ENCODE results near the gene RBM17. TPM values are rescaled to one million over a fixed set of nuclear protein-coding genes. Genes with fewer than 3 reads are reported as not detected.

RBM17 gene
- total and polyA plus RNA-seq, 9 donors: 56.2 to 94.4 (median 70.3) TPM

DNA sequence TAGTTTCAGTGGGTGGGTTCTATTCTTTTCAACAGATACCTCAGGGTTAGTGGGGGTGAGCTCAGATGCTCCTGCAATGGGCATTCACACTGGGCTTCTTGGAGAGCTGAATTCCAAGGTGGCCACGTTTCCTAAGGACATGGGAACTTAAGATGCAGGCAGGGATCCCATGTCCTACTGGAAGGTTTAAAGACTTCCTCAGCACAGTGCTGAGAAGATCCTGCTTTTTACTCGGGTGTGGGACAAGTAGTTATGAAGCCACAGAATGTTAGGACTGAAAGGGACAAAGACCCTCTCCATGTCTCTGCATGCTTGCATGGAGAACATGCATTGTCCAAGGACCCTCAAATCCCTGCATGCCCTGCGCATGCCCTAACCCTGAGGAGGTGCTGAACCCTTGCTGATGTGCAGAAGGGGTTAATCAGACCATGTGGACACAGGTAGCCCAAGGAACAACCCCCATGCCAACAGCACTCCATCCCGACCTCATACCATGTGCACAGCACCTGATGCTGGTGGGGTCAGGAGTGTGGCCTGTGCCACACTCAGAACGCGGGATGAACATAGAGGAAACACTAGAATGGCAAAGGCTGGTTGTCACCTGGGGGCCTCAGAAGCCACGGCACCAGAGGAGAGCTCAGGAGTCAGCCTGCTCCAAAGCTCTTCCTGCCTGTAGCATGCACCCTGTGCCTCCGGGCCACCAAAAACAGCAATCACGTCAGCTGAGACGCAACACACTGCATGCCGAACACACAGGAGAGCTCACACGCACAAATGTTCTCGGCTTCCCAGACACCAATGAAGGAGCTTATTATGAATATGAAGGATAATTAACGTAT, 41.8 kb upstream of the RBM17 start:
- TF ChIP-seq EP300 (IDR thresholded peaks at IDR 0.05) (no peak), POLR2A (IDR thresholded peaks at IDR 0.05) (no peak)
- TF ChIP-seq, protein P1, sequence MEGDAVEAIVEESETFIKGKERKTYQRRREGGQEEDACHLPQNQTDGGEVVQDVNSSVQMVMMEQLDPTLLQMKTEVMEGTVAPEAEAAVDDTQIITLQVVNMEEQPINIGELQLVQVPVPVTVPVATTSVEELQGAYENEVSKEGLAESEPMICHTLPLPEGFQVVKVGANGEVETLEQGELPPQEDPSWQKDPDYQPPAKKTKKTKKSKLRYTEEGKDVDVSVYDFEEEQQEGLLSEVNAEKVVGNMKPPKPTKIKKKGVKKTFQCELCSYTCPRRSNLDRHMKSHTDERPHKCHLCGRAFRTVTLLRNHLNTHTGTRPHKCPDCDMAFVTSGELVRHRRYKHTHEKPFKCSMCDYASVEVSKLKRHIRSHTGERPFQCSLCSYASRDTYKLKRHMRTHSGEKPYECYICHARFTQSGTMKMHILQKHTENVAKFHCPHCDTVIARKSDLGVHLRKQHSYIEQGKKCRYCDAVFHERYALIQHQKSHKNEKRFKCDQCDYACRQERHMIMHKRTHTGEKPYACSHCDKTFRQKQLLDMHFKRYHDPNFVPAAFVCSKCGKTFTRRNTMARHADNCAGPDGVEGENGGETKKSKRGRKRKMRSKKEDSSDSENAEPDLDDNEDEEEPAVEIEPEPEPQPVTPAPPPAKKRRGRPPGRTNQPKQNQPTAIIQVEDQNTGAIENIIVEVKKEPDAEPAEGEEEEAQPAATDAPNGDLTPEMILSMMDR (IDR thresholded peaks at IDR 0.05): no peak
- no peaks in the 10 kb centered on the region for H3K36me3 ChIP-seq
- DNase-seq: no peak
- no peak overlapping the region for H3K27ac ChIP-seq
- WGBS, 3 donors: 78 to 86% (median 80%) methylated on average over 14 of the region's 14 CpGs
- no peaks in the 10 kb centered on the region for H3K27me3 ChIP-seq
- H3K4me3 ChIP-seq: no peak overlapping the region
- intact Hi-C loops (cut with DNase I): no loop called here
- H3K9me3 ChIP-seq: no peaks in the 10 kb centered on the region
- H3K4me1 ChIP-seq (ENCODE audit: insufficient read depth): no peaks in the 10 kb centered on the region

DNA sequence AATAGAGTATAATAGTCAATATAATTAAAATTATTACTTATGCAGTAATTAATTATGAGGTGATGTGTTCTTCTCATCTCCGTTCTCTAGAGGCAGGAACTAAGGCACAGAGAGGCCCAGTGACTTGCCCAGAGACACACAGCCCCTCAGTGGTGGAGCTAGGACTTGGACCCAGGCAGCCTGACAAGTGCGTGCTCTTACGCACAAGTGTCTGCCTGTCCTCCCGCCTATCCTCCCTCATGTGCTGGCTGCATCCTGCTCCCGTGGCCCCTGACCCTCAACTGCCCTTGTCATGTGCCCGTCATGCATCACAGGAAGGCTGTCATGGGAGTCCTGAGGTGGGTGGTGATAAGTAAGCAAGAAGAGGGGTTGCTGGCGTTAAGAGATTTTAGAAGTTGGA, 41.0 kb upstream of the RBM17 start:
- intact Hi-C loops (cut with DNase I): no loop called here
- H3K9me3 ChIP-seq: no peaks in the 10 kb centered on the region
- no peak overlapping the region for H3K27ac ChIP-seq
- no peaks in the 10 kb centered on the region for H3K27me3 ChIP-seq
- H3K4me1 ChIP-seq (ENCODE audit: insufficient read depth): no peaks in the 10 kb centered on the region
- no peak for TF ChIP-seq EP300 (IDR thresholded peaks at IDR 0.05)
- TF ChIP-seq, protein P1 (IDR thresholded peaks at IDR 0.05): no peak
- no peak for TF ChIP-seq POLR2A (IDR thresholded peaks at IDR 0.05)
- no peak overlapping the region for H3K4me3 ChIP-seq
- DNase-seq: no peak
- no peaks in the 10 kb centered on the region for H3K36me3 ChIP-seq
- WGBS, 3 donors: 87 to 92% (median 89%) methylated on average over 7 of the region's 7 CpGs

DNA sequence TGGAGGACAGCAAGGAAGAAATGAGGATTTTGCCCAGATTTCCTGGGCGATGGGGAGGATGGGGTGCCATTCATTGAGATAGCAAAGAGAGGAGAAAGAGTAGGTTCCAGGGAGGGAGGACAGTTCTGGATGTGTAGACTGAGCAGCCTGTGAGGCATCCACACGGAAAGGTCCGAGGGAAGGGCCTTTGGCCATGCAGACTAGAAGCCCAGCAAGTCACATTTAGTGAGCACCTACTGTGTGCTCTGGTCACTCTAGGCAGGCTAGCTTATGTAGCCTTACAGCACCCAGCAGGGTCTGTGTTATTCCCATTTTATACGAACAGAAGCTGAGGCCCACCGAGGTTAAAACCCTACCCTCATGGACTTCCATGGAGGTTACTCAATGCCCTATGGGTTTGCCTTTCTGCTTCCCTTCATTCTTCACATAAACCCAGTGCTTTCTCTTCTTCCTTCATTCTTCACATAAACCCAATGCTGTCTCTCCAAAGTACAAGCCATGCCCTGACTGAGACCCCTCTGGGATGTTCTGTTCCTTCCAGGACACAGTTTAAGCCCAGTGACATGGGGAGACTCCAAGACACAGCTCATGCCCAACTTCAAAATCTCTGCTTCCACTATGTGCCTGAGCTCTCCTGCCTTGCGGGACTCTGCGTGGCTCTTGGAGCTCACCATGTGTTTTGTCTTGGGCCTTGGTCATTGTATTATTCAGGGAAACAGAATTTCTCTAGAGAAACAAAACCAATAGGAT, 40.4 kb upstream of the RBM17 start:
- WGBS, 3 donors: 91 to 95% (median 94%) methylated on average over 7 of the region's 7 CpGs
- H3K4me3 ChIP-seq: no peak overlapping the region
- no peaks in the 10 kb centered on the region for H3K4me1 ChIP-seq (ENCODE audit: insufficient read depth)
- H3K27ac ChIP-seq: no peak overlapping the region
- intact Hi-C loops (cut with DNase I): no loop called here
- no peaks in the 10 kb centered on the region for H3K36me3 ChIP-seq
- DNase-seq: no peak
- H3K9me3 ChIP-seq: no peaks in the 10 kb centered on the region
- TF ChIP-seq POLR2A (IDR thresholded peaks at IDR 0.05) (no peak), EP300 (IDR thresholded peaks at IDR 0.05) (no peak)
- TF ChIP-seq, protein P1 (IDR thresholded peaks at IDR 0.05): no peak
- H3K27me3 ChIP-seq: no peaks in the 10 kb centered on the region

DNA sequence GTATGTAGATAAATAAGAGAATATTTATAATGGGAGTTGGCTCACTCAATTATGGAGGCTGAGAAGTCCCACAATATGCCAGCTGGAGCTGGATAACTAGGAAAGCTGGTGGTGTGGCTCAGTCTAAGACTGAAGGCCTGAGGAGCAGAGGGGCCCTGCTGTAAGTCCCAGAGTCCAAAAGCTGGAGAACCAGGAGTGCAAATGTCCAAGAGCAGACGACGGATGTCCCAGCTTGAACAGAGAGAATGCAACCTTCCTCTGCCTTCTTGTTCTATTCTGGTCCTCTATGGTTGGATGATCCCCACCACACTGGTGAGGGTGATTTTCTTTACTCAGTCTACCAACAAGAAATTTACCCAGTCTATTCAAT, 39.8 kb upstream of the RBM17 start:
- no peak overlapping the region for H3K4me3 ChIP-seq
- TF ChIP-seq EP300 (IDR thresholded peaks at IDR 0.05) (no peak), POLR2A (IDR thresholded peaks at IDR 0.05) (no peak)
- TF ChIP-seq, protein P1 (IDR thresholded peaks at IDR 0.05): no peak
- DNase-seq: no peak
- 87 to 96% (median 95%) methylated on average over 2 of the region's 2 CpGs for WGBS, 3 donors
- H3K4me1 ChIP-seq (ENCODE audit: insufficient read depth): no peaks in the 10 kb centered on the region
- H3K9me3 ChIP-seq: no peaks in the 10 kb centered on the region
- no peaks in the 10 kb centered on the region for H3K36me3 ChIP-seq
- intact Hi-C loops (cut with DNase I): no loop called here
- H3K27me3 ChIP-seq: no peaks in the 10 kb centered on the region
- no peak overlapping the region for H3K27ac ChIP-seq
